C4-2B (cell line): ENCODE data around the gene FOXR1.

Experiments
- CTCF ChIP-seq: fragments of 450-650 bp; conservative IDR thresholded peaks from 2 replicates; pipeline ENCODE4 v1.5.1; 2017; ENCODE audit warnings: mild to moderate bottlenecking
- ZFX ChIP-seq: fragments of 450-650 bp; IDR thresholded peaks from 2 replicates; pipeline ENCODE4 v1.6.1; 2017

DNA sequence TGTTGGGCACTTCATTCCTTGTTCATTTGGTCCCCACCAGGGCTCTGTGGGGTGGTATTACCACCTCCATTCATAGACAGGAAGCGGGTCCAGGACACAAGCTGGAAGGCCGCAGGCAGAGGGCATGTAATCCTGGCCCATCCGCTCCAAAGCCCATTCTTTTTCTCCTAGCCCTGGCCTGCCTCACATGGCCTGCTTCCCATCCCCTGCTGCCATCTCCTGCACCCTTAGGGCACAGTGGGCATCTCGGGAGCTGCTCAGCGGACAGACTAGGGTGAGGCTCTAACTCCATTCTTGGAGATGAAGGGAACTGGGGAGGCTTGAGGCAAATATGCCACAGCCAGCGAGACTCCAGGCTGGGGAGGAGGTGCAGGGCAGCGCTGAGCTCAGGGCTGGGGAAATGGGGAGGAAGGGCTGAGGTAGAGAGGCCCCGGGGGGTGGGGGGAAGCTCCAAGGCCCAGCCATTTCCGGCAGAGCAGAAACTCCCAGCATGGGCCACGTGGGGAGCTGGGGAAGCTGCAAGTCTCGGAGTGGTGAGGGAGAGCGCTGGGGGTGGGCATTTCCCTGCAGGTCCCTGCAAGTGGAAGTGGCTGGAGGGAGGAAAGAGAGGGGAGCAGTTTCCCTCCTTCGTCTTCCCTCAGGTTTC is 31.5 kb upstream of the FOXR1 start:
- TF ChIP-seq CTCF (no peak), ZFX (no peak)
